GM21528 (cell line): ENCODE results near the gene GPATCH3.
"Not testable (repeated sequence)": the region's sequence is repeated elsewhere in the genome, so short reads cannot be mapped to it uniquely, and the experiment has no call there.

ENCODE experiments used
- ATAC-seq: cut with Tn5 transposase; IDR thresholded peaks from one replicate; pipeline ENCODE4 v1.9.1; 2021; ENCODE audit warnings: mild to moderate bottlenecking, moderate library complexity; ENCODE audit not compliant: unreplicated experiment, low FRiP score

GPATCH3 gene

GRCh38 chr1:26874896-26875295 lies 25.4 kb downstream of the GPATCH3 start:
- ATAC-seq, result no peak

- ATAC-seq, result not testable (repeated sequence)
These were observed 27.2 kb downstream of the GPATCH3 start for GRCh38 chr1:26873097-26873496.

GRCh38 chr1:26864610-26865480 lies 35.4 kb downstream of the GPATCH3 start:
- ATAC-seq, result peak; percentile 88

- ATAC-seq, result no peak
These were observed 36.6 kb downstream of the GPATCH3 start for GRCh38 chr1:26863685-26864077.

- no peak for ATAC-seq
These were observed 37.2 kb downstream of the GPATCH3 start, which contains the start of gene SFN for GRCh38 chr1:26862781-26863684. Gene SFN (plus strand): TSS chr1:26863149. CDS start chr1:26863213, 64 bp downstream.

GRCh38 chr1:26861889-26862378 lies 38.3 kb downstream of the GPATCH3 start:
- ATAC-seq, result no peak

- no peak for ATAC-seq
These were observed 39.0 kb downstream of the GPATCH3 start for GRCh38 chr1:26861286-26861701.

GRCh38 chr1:26858891-26859640 lies 41.2 kb downstream of the GPATCH3 start:
- ATAC-seq, result no peak

GRCh38 chr1:26858160-26858559 lies 42.1 kb downstream of the GPATCH3 start:
- no peak for ATAC-seq

GRCh38 chr1:26857473-26858060 lies 42.7 kb downstream of the GPATCH3 start:
- ATAC-seq, result no peak

GRCh38 chr1:26856604-26857469 lies 43.4 kb downstream of the GPATCH3 start:
- ATAC-seq, result no peak

- ATAC-seq, result no peak
These were observed 44.1 kb downstream of the GPATCH3 start for GRCh38 chr1:26856181-26856580.

- ATAC-seq, result no peak
These were observed 44.6 kb downstream of the GPATCH3 start for GRCh38 chr1:26855636-26856035.

GRCh38 chr1:26854906-26855305 lies 45.4 kb downstream of the GPATCH3 start:
- ATAC-seq, result no peak

GRCh38 chr1:26853600-26853999 lies 46.7 kb downstream of the GPATCH3 start:
- ATAC-seq, result no peak

- ATAC-seq, result no peak
These were observed 47.1 kb downstream of the GPATCH3 start for GRCh38 chr1:26853156-26853555.

GRCh38 chr1:26852701-26853100 lies 47.6 kb downstream of the GPATCH3 start:
- no peak for ATAC-seq

GRCh38 chr1:26851106-26851684 lies 49.1 kb downstream of the GPATCH3 start:
- ATAC-seq, result no peak
